Astrocyte (in vitro differentiated cells and primary cell): ENCODE results near the gene GRIN2A.

ENCODE experiments used
- EZH2 ChIP-seq: IDR thresholded peaks from 2 replicates; pipeline ENCODE4 v1.6.1; 2012; ENCODE audit warnings: mild to moderate bottlenecking, low read length, inconsistent platforms; ENCODE audit not compliant: insufficient read depth
- TF ChIP-seq, protein P1 (sequence below): IDR thresholded peaks from 2 replicates; pipeline ENCODE4 v1.5.1; 2011; ENCODE audit warnings: low read depth, mild to moderate bottlenecking, inconsistent platforms, low read length, moderate library complexity; ENCODE audit not compliant: insufficient read depth

DNA sequence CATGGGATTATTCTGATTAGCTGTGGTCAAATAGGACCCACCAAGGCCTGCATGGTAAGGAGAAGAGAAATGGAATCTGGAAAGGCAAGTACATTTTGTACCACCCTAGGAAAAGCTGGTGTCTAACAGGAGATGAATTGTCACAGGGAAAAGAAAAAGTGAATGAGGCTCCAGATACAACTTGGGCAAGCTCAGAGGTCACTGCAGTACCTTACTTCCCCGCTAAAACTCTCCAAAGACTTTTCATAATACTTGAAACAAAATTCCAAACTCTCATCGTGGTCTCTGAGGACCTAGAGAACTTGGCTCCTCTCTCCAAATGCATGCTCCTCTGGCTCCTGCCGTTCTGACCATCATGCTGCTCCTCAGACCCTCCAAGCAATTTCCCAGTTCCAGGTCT is 262.8 kb downstream of the GRIN2A start:
- TF ChIP-seq, protein P1, sequence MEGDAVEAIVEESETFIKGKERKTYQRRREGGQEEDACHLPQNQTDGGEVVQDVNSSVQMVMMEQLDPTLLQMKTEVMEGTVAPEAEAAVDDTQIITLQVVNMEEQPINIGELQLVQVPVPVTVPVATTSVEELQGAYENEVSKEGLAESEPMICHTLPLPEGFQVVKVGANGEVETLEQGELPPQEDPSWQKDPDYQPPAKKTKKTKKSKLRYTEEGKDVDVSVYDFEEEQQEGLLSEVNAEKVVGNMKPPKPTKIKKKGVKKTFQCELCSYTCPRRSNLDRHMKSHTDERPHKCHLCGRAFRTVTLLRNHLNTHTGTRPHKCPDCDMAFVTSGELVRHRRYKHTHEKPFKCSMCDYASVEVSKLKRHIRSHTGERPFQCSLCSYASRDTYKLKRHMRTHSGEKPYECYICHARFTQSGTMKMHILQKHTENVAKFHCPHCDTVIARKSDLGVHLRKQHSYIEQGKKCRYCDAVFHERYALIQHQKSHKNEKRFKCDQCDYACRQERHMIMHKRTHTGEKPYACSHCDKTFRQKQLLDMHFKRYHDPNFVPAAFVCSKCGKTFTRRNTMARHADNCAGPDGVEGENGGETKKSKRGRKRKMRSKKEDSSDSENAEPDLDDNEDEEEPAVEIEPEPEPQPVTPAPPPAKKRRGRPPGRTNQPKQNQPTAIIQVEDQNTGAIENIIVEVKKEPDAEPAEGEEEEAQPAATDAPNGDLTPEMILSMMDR = no peak
- TF ChIP-seq EZH2 = no peak
